ENCODE results near the gene FZD8.

DNA sequence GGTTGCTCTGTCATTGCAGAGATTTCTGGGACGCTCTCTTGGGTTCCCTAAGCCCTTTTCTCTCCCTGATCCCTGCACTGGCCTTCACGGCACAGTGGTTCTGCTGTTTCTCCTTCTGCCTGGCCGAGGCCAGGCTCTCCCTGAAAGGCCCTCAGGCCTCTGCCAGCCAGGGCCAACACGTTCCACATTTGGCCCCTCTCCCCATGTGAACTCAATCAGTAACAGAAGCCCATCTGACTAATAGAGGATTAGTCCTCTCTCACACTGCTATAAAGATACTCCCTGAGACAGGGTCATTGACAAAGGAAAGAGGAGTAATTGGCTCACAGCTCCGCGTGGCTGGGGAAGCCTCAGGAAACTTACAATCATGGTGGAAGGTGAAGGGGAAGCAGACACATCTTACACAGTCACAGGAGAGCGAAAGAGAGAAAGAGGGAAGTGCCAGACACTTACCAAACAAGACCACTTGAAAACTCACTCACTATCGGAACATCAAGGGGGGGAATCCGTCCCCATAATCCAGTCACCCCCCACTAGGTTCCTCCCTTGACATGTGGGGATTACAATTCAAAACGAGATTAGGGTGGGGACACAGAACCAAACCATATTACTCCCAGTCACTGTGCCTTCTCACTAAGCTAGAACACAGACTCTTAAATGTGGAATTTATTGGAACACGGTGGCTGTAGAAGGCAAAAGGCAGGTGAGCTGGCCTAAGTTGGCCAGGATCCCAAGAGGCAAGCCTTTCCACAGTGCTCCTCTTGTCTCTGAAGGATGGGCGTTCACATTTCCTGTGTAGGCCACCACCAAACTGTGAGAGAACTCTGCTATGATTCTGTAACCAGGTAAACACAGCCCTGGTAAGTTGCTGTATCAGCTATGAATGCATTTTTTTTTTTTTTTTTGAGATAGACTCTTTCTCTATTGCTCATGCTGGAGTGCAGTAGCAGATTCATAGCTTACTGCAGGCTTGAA, 8.8 kb downstream of the FZD8 start:
- TF ChIP-seq EZH2phosphoT487 (IDR thresholded peaks at IDR 0.05; ENCODE audit: low read length), result no peak
- TF ChIP-seq, protein P1, sequence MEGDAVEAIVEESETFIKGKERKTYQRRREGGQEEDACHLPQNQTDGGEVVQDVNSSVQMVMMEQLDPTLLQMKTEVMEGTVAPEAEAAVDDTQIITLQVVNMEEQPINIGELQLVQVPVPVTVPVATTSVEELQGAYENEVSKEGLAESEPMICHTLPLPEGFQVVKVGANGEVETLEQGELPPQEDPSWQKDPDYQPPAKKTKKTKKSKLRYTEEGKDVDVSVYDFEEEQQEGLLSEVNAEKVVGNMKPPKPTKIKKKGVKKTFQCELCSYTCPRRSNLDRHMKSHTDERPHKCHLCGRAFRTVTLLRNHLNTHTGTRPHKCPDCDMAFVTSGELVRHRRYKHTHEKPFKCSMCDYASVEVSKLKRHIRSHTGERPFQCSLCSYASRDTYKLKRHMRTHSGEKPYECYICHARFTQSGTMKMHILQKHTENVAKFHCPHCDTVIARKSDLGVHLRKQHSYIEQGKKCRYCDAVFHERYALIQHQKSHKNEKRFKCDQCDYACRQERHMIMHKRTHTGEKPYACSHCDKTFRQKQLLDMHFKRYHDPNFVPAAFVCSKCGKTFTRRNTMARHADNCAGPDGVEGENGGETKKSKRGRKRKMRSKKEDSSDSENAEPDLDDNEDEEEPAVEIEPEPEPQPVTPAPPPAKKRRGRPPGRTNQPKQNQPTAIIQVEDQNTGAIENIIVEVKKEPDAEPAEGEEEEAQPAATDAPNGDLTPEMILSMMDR (IDR thresholded peaks at IDR 0.05; ENCODE audit: low read length), result no peak
- no peak for TF ChIP-seq EZH2 (optimal IDR thresholded peaks at IDR 0.05; ENCODE audit: low read depth, low read length)
